K562 (cell line): ENCODE measurements around the gene FMC1. TPM values are rescaled to one million over a fixed set of nuclear protein-coding genes. Genes with fewer than 3 reads are reported as not detected.

Experiments
- ATF1 ChIP-seq, 2 experiments: fragments of 450-650 bp in 1 of 2; IDR thresholded peaks; 2 replicates each; pipeline ENCODE4 v1.6.1; 2016; ENCODE audit warnings: missing compliant biosample characterization in 1 of 2, missing genetic modification characterization in 1 of 2
- ATF4 ChIP-seq: fragments of 450-650 bp; formaldehyde crosslinking; IDR thresholded peaks from 2 replicates; pipeline ENCODE4 v1.4.0; 2022; ENCODE audit warnings: mild to moderate bottlenecking, moderate library complexity
- BCOR ChIP-seq: fragments of 450-650 bp; IDR thresholded peaks from 2 replicates; pipeline ENCODE4 v1.6.1; 2016
- BMI1 ChIP-seq: fragments of 150-350 bp; IDR thresholded peaks from 2 replicates; pipeline ENCODE4 v1.6.1; 2014; ENCODE audit warnings: low read length
- CEBPG ChIP-seq, 3 experiments: fragments of 200-800 bp in 1 of 3; sonication (Bioruptor generic) in 1 of 3; sonication (generic) in 1 of 3; formaldehyde crosslinking in 1 of 3; IDR thresholded peaks in 2 of 3; conservative IDR thresholded peaks in 1 of 3; 2 replicates each; pipeline versions ENCODE4 v1.6.1 to v1.8.0; 2016 to 2022; ENCODE audit warnings: missing compliant biosample characterization in 2 of 3, missing genetic modification characterization in 2 of 3, mild to moderate bottlenecking in 1 of 3, missing genetic modification reagents in 1 of 3
- GABPB2 ChIP-seq: fragments of 250-450 bp; sonication (Bioruptor Pico); conservative IDR thresholded peaks from 2 replicates; pipeline ENCODE4 v1.5.1; 2021; ENCODE audit warnings: mild to moderate bottlenecking
- HLTF ChIP-seq: fragments of 450-650 bp; IDR thresholded peaks from 2 replicates; pipeline ENCODE4 v1.6.1; 2016
- HOXB6 ChIP-seq: fragments of 250-450 bp; sonication (Bioruptor Pico); IDR thresholded peaks from 2 replicates; pipeline ENCODE4 v1.5.1; 2022; ENCODE audit warnings: mild to moderate bottlenecking, borderline replicate concordance
- KAT2B ChIP-seq: IDR thresholded peaks from one replicate; pipeline ENCODE4 v1.6.1; 2012; ENCODE audit warnings: low read depth, mild to moderate bottlenecking, control low read depth, inconsistent platforms, low read length, moderate library complexity
- MAX ChIP-seq: sonication (generic); formaldehyde crosslinking; IDR thresholded peaks from 2 replicates; pipeline ENCODE4 v1.9.0; 2022; ENCODE audit warnings: mild to moderate bottlenecking, missing genetic modification reagents
- NFIX ChIP-seq: fragments of 250-450 bp; sonication (Bioruptor Pico); IDR thresholded peaks from 2 replicates; pipeline ENCODE4 v1.4.0; 2020; ENCODE audit warnings: low read depth, mild to moderate bottlenecking, moderate library complexity
- PCBP1 ChIP-seq: fragments of 200-400 bp; formaldehyde crosslinking; IDR thresholded peaks from 2 replicates; pipeline ENCODE4 v1.6.1; 2018; ENCODE audit warnings: mild to moderate bottlenecking, low read depth, low read length; ENCODE audit not compliant: poor library complexity, severe bottlenecking
- RBM15 ChIP-seq: fragments of 200-400 bp; formaldehyde crosslinking; IDR thresholded peaks from 2 replicates; pipeline ENCODE4 v1.6.1; 2018; ENCODE audit warnings: mild to moderate bottlenecking, low read length, moderate library complexity; ENCODE audit not compliant: insufficient read depth
- SIX5 ChIP-seq, 2 experiments: IDR thresholded peaks; 2 replicates each; pipeline ENCODE4 v1.6.1; 2011; ENCODE audit warnings: low read length in 2 of 2, borderline replicate concordance in 1 of 2, low read depth in 1 of 2, mild to moderate bottlenecking in 1 of 2, moderate library complexity in 1 of 2; ENCODE audit not compliant: insufficient read depth in 1 of 2
- SMARCB1 ChIP-seq: IDR thresholded peaks from 2 replicates; pipeline ENCODE4 v1.6.1; 2011; ENCODE audit warnings: improper control_type of control experiment, low read depth; ENCODE audit not compliant: insufficient read length
- VEZF1 ChIP-seq: fragments of 200-800 bp; sonication (Bioruptor generic); IDR thresholded peaks from 2 replicates; pipeline ENCODE4 v1.6.1; 2017; ENCODE audit warnings: missing genetic modification characterization, missing compliant biosample characterization
- ZNF398 ChIP-seq: fragments of 250-450 bp; sonication (Bioruptor Pico); IDR thresholded peaks from 2 replicates; pipeline ENCODE4 v1.8.0; 2021; ENCODE audit warnings: moderate library complexity, mild to moderate bottlenecking, inconsistent platforms
- ZNF507 ChIP-seq: conservative IDR thresholded peaks from 2 replicates; pipeline ENCODE4 v1.6.1; 2017; ENCODE audit warnings: missing genetic modification characterization, missing compliant biosample characterization
- ZNF589 ChIP-seq: fragments of 200-800 bp; sonication (Bioruptor generic); IDR thresholded peaks from 2 replicates; pipeline ENCODE4 v1.6.1; 2016; ENCODE audit warnings: low read depth, missing genetic modification characterization, missing compliant biosample characterization
- ZNF696 ChIP-seq: fragments of 250-450 bp; sonication (Bioruptor Pico); conservative IDR thresholded peaks from 2 replicates; pipeline ENCODE4 v1.4.0; 2020; ENCODE audit warnings: mild to moderate bottlenecking, moderate library complexity
- polyA plus RNA-seq, 8 experiments: library from polyadenylated mRNA; depleted of rRNA in 4 of 8; stranded (reverse) in 5 of 8; unstranded in 3 of 8; fragments of >200 nt; fragmentation: Nextera tagmentation in 2 of 8; fragmentation: Illumina TruSeq in 1 of 8; extraction: Ambion mirVana in 2 of 8; extraction: Trizol in 1 of 8; gene quantifications; 2 replicates each; pipeline versions ENCODE4 v1.2.1 to v1.2.3, GENCODE V29; 2011 to 2014; ENCODE audit warnings: inconsistent platforms in 1 of 8, missing spikeins in 1 of 8
- total RNA-seq, 7 experiments: library from RNA; depleted of rRNA in 6 of 7; stranded (reverse); fragments of >200 nt in 6 of 7; fragmentation: Illumina TruSeq in 2 of 7; extraction: Trizol in 2 of 7; gene quantifications; 2 replicates each; pipeline versions ENCODE4 v1.2.1 to v1.2.3, GENCODE V29; 2011 to 2021; ENCODE audit warnings: low replicate concordance in 1 of 7

The FMC1 gene
- total and polyA plus RNA-seq, 9 of the 15 experiments (the other 6 are each of a cell fraction or from before 2014, with no cell fraction given) = 14.0 to 116 (median 29.0) TPM

DNA sequence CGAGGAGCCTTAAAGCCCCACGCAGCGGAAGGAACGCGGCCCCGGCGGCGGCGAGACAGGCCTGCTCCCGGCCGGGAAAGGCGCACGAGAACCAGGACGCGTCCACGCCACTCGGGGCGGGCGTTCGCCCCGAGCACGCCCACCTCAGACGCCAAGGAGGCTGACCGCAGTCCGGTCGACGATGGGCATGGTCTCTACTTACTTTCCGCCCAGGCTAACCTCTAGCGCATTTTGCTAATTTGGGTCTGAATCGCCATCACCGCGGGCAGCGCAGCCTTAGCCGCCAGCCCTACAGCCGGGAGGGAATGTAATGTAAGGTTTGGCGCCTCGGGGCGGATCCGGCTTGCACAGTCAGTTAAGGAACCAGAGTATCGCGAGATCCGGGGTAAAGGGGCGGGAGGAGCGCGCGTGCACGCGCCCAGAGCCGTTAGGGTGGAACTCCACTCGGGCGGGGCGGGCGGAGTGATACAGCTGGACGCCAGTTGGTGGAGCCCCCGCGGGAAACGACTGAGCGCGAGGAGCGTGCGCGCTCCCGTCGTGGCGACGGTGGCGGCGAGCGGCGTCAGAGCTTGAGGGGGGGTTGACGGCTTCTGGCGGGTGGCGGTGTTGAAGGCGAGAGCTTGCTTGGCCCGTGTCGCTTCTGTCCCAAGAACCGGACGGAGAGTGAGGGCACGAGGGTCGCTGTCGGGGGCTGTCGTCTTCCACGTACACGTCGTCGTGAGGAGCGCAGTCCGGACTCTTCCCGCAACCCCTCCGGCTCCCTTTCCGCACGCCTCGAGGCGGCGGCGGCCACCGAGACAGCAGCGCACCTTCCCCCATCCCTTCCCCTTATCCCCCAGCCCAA lies 18.5 kb downstream of the FMC1 start, which contains the start of gene LUC7L2 (continued):
- TF ChIP-seq ATF4 (CRISPR knock-in tag) = 0 out of 2 replicates have a peak, but pooled peaks have one; percentile 8
- no peak for TF ChIP-seq KAT2B
- TF ChIP-seq SIX5 (IDR thresholded peaks at IDR 0.05; ENCODE audit: borderline replicate concordance in 1 of 2, insufficient read depth in 1 of 2, low read depth in 1 of 2, low read length in 2 of 2) = peak in 1 of 2 experiments; percentile 22; a peak in 1 of 4 replicates
- TF ChIP-seq RBM15 = 0 out of 2 replicates have a peak, but pooled peaks have one; percentile 37
- TF ChIP-seq SMARCB1 = no peak
- peak; percentile 54; the same call in 1 of the 2 replicates for TF ChIP-seq BCOR
- TF ChIP-seq HLTF = no peak
- TF ChIP-seq NFIX = no peak
- TF ChIP-seq MAX (CRISPR knock-in tag) = peak; percentile 87
- TF ChIP-seq PCBP1 = peak; percentile 77
- no peak for TF ChIP-seq ZNF696 (CRISPR knock-in tag)
- no peak; the same call in 1 of the 2 replicates for TF ChIP-seq GABPB2 (CRISPR knock-in tag)
- TF ChIP-seq ATF1 (CRISPR knock-in tag; IDR thresholded peaks at IDR 0.05) = peak; percentile 74
- peak; percentile 95 for TF ChIP-seq ATF1 (tag; IDR thresholded peaks at IDR 0.05)
- TF ChIP-seq ZNF589 (CRISPR knock-in tag) = no peak
- TF ChIP-seq BMI1 = no peak
- TF ChIP-seq HOXB6 (CRISPR knock-in tag) = no peak
- no peak for TF ChIP-seq ZNF507 (tag)
- TF ChIP-seq VEZF1 (CRISPR knock-in tag) = peak; percentile 99
- no peak; the same call in 1 of the 2 replicates for TF ChIP-seq CEBPG (CRISPR knock-in tag; IDR thresholded peaks at IDR 0.05)
- no peak for TF ChIP-seq CEBPG (tag; conservative IDR thresholded peaks at IDR 0.05 in 1 of 2, IDR thresholded peaks at IDR 0.05 in 1 of 2)
- no peak for TF ChIP-seq ZNF398 (CRISPR knock-in tag)
